K562 (cell line): ENCODE results near the gene CTDSP1. TPM values are rescaled to one million over a fixed set of nuclear protein-coding genes. Genes with fewer than 3 reads are reported as not detected.
A peak's percentile ranks its signal among the peaks of the same experiment; 100 is the strongest.

Experiments
- ATAC-seq: fragments of 200-7000 bp; cut with Tn5 transposase; 3 replicates; pipeline ENCODE4 v1.9.1; 2020; ENCODE audit warnings: moderate library complexity
- BruUV-seq: library from RNA; stranded (reverse); fragments of 400-500 nt; replicated peaks from 2 replicates; lab custom pipeline; 2021; lab: Mats Ljungman, UMichigan
- CTCF ChIA-PET: fragments of 300-600 bp; formaldehyde crosslinking; extraction: SDS; loops from one replicate; lab custom pipeline; 2021; ENCODE audit warnings: low intra/inter-chr PET ratio; lab: Yijun Ruan, JAX
- POLR2A ChIA-PET: fragments of 300-600, 350-650 bp; sonication (Branson Sonifier 250); formaldehyde crosslinking; extraction: SDS; loops from one replicate; lab custom pipeline; 2021; ENCODE audit warnings: antibody characterized with exemption, inconsistent platforms; lab: Yijun Ruan, JAX
- DNase-seq, 4 experiments: peaks; one replicate each; pipeline versions ENCODE4 v3.0.0 to v3.0.0-alpha.2; 2011 to 2018; ENCODE audit warnings: low spot score in 3 of 4, mixed read lengths in 3 of 4; ENCODE audit errors: extremely low read depth in 1 of 4
- FAIRE-seq: peaks from 2 replicates; lab custom pipeline; 2011; peaks lifted over from hg19 to GRCh38; lab: Jason Lieb, UNC
- H2AFZ ChIP-seq: 2 replicates; pipeline ENCODE4 v1.6.0; 2011; ENCODE audit warnings: low read depth, low read length, control low read depth, inconsistent platforms
- H3K27ac ChIP-seq: fragments of 200-600 bp; 3 replicates; pipeline ENCODE4 v1.8.0; 2011; ENCODE audit warnings: low read depth, mild to moderate bottlenecking, control low read depth, inconsistent platforms, low read length, moderate library complexity, mixed read lengths; ENCODE audit errors: extremely low read depth
- H3K27me3 ChIP-seq, 2 experiments: fragments of 300-600 bp in 1 of 2; 2 replicates in 1 of 2; 3 replicates in 1 of 2; pipeline versions ENCODE4 v1.6.0 to v1.8.0; 2011; ENCODE audit warnings: inconsistent platforms in 2 of 2, low read length in 2 of 2, mild to moderate bottlenecking in 1 of 2, mixed read lengths in 1 of 2, moderate library complexity in 1 of 2; ENCODE audit not compliant: control insufficient read depth in 2 of 2, insufficient read depth in 2 of 2
- H3K36me3 ChIP-seq: fragments of 300-600 bp; 3 replicates; pipeline ENCODE4 v1.8.0; 2011; ENCODE audit warnings: mild to moderate bottlenecking, low read length, inconsistent platforms; ENCODE audit not compliant: control insufficient read depth, insufficient read depth
- H3K4me1 ChIP-seq, 2 experiments: fragments of 200-600 bp in 1 of 2; replicated peaks in 1 of 2; 2 replicates in 1 of 2; 3 replicates in 1 of 2; pipeline versions ENCODE4 v1.5.1 to v1.8.0; 2011; ENCODE audit warnings: inconsistent platforms in 2 of 2, low read length in 2 of 2, mild to moderate bottlenecking in 1 of 2, mixed read lengths in 1 of 2, moderate library complexity in 1 of 2; ENCODE audit not compliant: control insufficient read depth in 2 of 2, insufficient read depth in 2 of 2
- H3K4me2 ChIP-seq: 2 replicates; pipeline ENCODE4 v1.6.1; 2011; ENCODE audit warnings: low read length, control low read depth, inconsistent platforms, mixed read lengths; ENCODE audit not compliant: insufficient read depth
- H3K4me3 ChIP-seq: fragments of 200-600 bp; sonication (generic), shearing (Covaris generic); 2 replicates; pipeline ENCODE4 v1.5.1; 2016; ENCODE audit warnings: control low read depth, inconsistent platforms
- H3K79me2 ChIP-seq: fragments of 200-600 bp; 3 replicates; pipeline ENCODE4 v1.8.0; 2011; ENCODE audit warnings: low read length, inconsistent platforms; ENCODE audit not compliant: control insufficient read depth, insufficient read depth
- H3K9ac ChIP-seq, 2 experiments: 2 replicates each; pipeline versions ENCODE4 v1.6.0 to v1.6.1; 2011; ENCODE audit warnings: low read depth in 2 of 2, low read length in 2 of 2, control low read depth in 1 of 2, inconsistent platforms in 1 of 2, mild to moderate bottlenecking in 1 of 2, mixed read lengths in 1 of 2; ENCODE audit not compliant: insufficient read depth in 1 of 2
- H3K9me1 ChIP-seq: one replicate; pipeline ENCODE4 v1.6.0; 2011; ENCODE audit warnings: inconsistent platforms, mild to moderate bottlenecking, low read length, moderate library complexity; ENCODE audit not compliant: control insufficient read depth, insufficient read depth
- H3K9me3 ChIP-seq: replicated peaks from 2 replicates; pipeline ENCODE4 v1.5.1; 2011; ENCODE audit warnings: low read depth, low read length, inconsistent platforms; ENCODE audit not compliant: control insufficient read depth, insufficient read depth
- H4K20me1 ChIP-seq: replicated peaks from 2 replicates; pipeline ENCODE4 v1.6.1; 2011; ENCODE audit warnings: low read length, inconsistent platforms, mixed read lengths; ENCODE audit not compliant: control insufficient read depth, insufficient read depth
- CEBPG ChIP-seq, 3 experiments: fragments of 200-800 bp in 1 of 3; sonication (Bioruptor generic) in 1 of 3; sonication (generic) in 1 of 3; formaldehyde crosslinking in 1 of 3; IDR thresholded peaks in 2 of 3; conservative IDR thresholded peaks in 1 of 3; 2 replicates each; pipeline versions ENCODE4 v1.6.1 to v1.8.0; 2016 to 2022; ENCODE audit warnings: missing compliant biosample characterization in 2 of 3, missing genetic modification characterization in 2 of 3, mild to moderate bottlenecking in 1 of 3, missing genetic modification reagents in 1 of 3
- POLR2G ChIP-seq: fragments of 200-400 bp; formaldehyde crosslinking; IDR thresholded peaks from 2 replicates; pipeline ENCODE4 v1.6.1; 2017; ENCODE audit warnings: low read depth, mild to moderate bottlenecking, antibody characterized with exemption, low read length, moderate library complexity
- RBFOX2 ChIP-seq: fragments of 200-400 bp; formaldehyde crosslinking; IDR thresholded peaks from 2 replicates; pipeline ENCODE4 v1.6.1; 2017; ENCODE audit warnings: low read depth, mild to moderate bottlenecking, low read length, moderate library complexity
- RBM22 ChIP-seq: fragments of 200-400 bp; formaldehyde crosslinking; IDR thresholded peaks from 2 replicates; pipeline ENCODE4 v1.6.1; 2018; ENCODE audit warnings: low read length, low read depth; ENCODE audit not compliant: poor library complexity, severe bottlenecking
- WGBS: fragments of 100-300 bp; shearing (Covaris generic); methylation state at CpG from one replicate; pipeline ENCODE4 v1.1.6; 2016; ENCODE audit warnings: low coverage, mixed read lengths; ENCODE audit not compliant: insufficient coverage; ENCODE audit errors: missing lambda C conversion rate; 5-methylcytosine and 5-hydroxymethylcytosine counted together
- in situ Hi-C: fragments of 300-500 bp; cut with MboI; formaldehyde crosslinking; loops from 4 replicates; pipeline ENCODE4 v1.15.0; 2018; ENCODE audit warnings: inconsistent platforms, mixed read lengths
- intact Hi-C: fragments of 100-400 bp; cut with micrococcal nuclease; formaldehyde crosslinking; loops from 2 replicates; pipeline ENCODE4 v1.14.2; 2022
- polyA plus RNA-seq, 8 experiments: library from polyadenylated mRNA; depleted of rRNA in 4 of 8; stranded (reverse) in 5 of 8; unstranded in 3 of 8; fragments of >200 nt; fragmentation: Nextera tagmentation in 2 of 8; fragmentation: Illumina TruSeq in 1 of 8; extraction: Ambion mirVana in 2 of 8; extraction: Trizol in 1 of 8; gene quantifications; 2 replicates each; pipeline versions ENCODE4 v1.2.1 to v1.2.3, GENCODE V29; 2011 to 2014; ENCODE audit warnings: inconsistent platforms in 1 of 8, missing spikeins in 1 of 8
- total RNA-seq, 7 experiments: library from RNA; depleted of rRNA in 6 of 7; stranded (reverse); fragments of >200 nt in 6 of 7; fragmentation: Illumina TruSeq in 2 of 7; extraction: Trizol in 2 of 7; gene quantifications; 2 replicates each; pipeline versions ENCODE4 v1.2.1 to v1.2.3, GENCODE V29; 2011 to 2021; ENCODE audit warnings: low replicate concordance in 1 of 7

Gene CTDSP1
- total and polyA plus RNA-seq, 9 of the 15 experiments (the other 6 are each of a cell fraction or from before 2014, with no cell fraction given) = 2.4 to 74.8 (median 45.8) TPM

DNA sequence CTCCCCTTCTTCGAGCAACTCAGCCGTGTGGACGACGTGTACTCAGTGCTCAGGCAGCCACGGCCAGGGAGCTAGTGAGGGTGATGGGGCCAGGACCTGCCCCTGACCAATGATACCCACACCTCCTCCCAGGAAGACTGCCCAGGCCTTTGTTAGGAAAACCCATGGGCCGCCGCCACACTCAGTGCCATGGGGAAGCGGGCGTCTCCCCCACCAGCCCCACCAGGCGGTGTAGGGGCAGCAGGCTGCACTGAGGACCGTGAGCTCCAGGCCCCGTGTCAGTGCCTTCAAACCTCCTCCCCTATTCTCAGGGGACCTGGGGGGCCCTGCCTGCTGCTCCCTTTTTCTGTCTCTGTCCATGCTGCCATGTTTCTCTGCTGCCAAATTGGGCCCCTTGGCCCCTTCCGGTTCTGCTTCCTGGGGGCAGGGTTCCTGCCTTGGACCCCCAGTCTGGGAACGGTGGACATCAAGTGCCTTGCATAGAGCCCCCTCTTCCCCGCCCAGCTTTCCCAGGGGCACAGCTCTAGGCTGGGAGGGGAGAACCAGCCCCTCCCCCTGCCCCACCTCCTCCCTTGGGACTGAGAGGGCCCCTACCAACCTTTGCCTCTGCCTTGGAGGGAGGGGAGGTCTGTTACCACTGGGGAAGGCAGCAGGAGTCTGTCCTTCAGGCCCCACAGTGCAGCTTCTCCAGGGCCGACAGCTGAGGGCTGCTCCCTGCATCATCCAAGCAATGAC is 4.8 kb downstream of the CTDSP1 start:
- Histone ChIP-seq H3K4me3 (no peak overlapping the region), H3K36me3 (peaks cover 46% of the 10 kb centered on the region; the same call in 2 of the 3 replicates), H4K20me1 (no peaks in the 10 kb centered on the region), H3K79me2 (peaks cover 27% of the 10 kb centered on the region), H2AFZ (no peak overlapping the region), H3K9ac (peak overlapping the region in 1 of 2 experiments; percentile 83; a peak in 2 of 4 replicates), H3K4me1 (peaks cover 29 to 77% of the 10 kb centered on the region in 2 experiments; a peak in 4 of 5 replicates), H3K9me3 (no peaks in the 10 kb centered on the region), H3K27ac (peak overlapping the region; percentile 78; the same call in 2 of the 3 replicates), H3K27me3 (no peaks in the 10 kb centered on the region), H3K4me2 (no peak overlapping the region), H3K9me1 (no peaks in the 10 kb centered on the region)
- in situ Hi-C loops (no loop called here), intact Hi-C loops (loop anchor here (5.0 to 10.0 kb wide), 2 partner anchors 48 to 240 kb away; no protein-coding TSS in a partner anchor)
- CTCF ChIA-PET = no interaction called here
- DNase-seq (no peak), FAIRE-seq (no peak), ATAC-seq (no peak)
- TF ChIP-seq RBM22 (peak; percentile 33), RBFOX2 (peak; percentile 52), POLR2G (peak; percentile 53), CEBPG (CRISPR knock-in tag; IDR thresholded peaks at IDR 0.05) (no peak), CEBPG (tag; conservative IDR thresholded peaks at IDR 0.05 in 1 of 2, IDR thresholded peaks at IDR 0.05 in 1 of 2) (no peak)
- BruUV-seq = TSS peak; percentile 26
- 68% methylated on average over 9 of the region's 16 CpGs for whole genome bisulfite sequencing
- POLR2A ChIA-PET = interaction anchor here (0.9 to 2.8 kb wide), 3 partner anchors 8 to 11 kb away, joined by 3 to 7 read pairs (median 3); no protein-coding TSS in a partner anchor
